AG10803 (cell line): ENCODE measurements around the gene FADS1.

Experiments used
- DNase-seq: peaks from one replicate; pipeline ENCODE4 v3.0.0; 2010; ENCODE audit warnings: low read depth
- H3K4me3 ChIP-seq: 2 replicates; pipeline ENCODE4 v1.5.1; 2011; ENCODE audit warnings: mild to moderate bottlenecking, low read length, control low read depth
- CTCF ChIP-seq: conservative IDR thresholded peaks from 2 replicates; pipeline ENCODE4 v1.5.1; 2011; ENCODE audit warnings: mild to moderate bottlenecking, low read length, control low read depth, inconsistent platforms

The FADS1 gene

GRCh38 chr11:61756147-61756451, 60.7 kb downstream of the FADS1 start:
- no peak for TF ChIP-seq CTCF
- no peak for DNase-seq
- no peak overlapping the region for H3K4me3 ChIP-seq

- no peak for TF ChIP-seq CTCF
- DNase-seq: no peak
- no peak overlapping the region for H3K4me3 ChIP-seq
Observed at GRCh38 chr11:61754534-61755482, 62.0 kb downstream of the FADS1 start.

GRCh38 chr11:61753672-61754071, 63.1 kb downstream of the FADS1 start:
- no peak for TF ChIP-seq CTCF
- no peak for DNase-seq
- no peak overlapping the region for H3K4me3 ChIP-seq

- H3K4me3 ChIP-seq: peak overlapping the region; percentile 40
- DNase-seq: no peak
Observed at GRCh38 chr11:61752925-61753521, 63.8 kb downstream of the FADS1 start.

GRCh38 chr11:61752117-61752924, 64.5 kb downstream of the FADS1 start, which contains the start of gene MYRF:
Gene MYRF (plus strand): TSS chr11:61752636. CDS start chr11:61752745, 109 bp downstream.
- DNase-seq: no peak
- TF ChIP-seq CTCF: peak; percentile 12; the same call in 1 of the 2 replicates
- peak within 1 kb of the TSS; percentile 43 for H3K4me3 ChIP-seq

More at GRCh38 chr11:61752925-61753521, 63.8 kb downstream of the FADS1 start:
- no peak for TF ChIP-seq CTCF

GRCh38 chr11:61751384-61751783, 65.4 kb downstream of the FADS1 start:
- no peak overlapping the region for H3K4me3 ChIP-seq
- no peak for DNase-seq
- no peak for TF ChIP-seq CTCF
